NCI-H510A (cell line): ENCODE data around the gene CHST11.

Source experiments
- DNase-seq: peaks from one replicate; lab custom pipeline; 2025; lab: John Stamatoyannopoulos, UW

CHST11 gene

DNA sequence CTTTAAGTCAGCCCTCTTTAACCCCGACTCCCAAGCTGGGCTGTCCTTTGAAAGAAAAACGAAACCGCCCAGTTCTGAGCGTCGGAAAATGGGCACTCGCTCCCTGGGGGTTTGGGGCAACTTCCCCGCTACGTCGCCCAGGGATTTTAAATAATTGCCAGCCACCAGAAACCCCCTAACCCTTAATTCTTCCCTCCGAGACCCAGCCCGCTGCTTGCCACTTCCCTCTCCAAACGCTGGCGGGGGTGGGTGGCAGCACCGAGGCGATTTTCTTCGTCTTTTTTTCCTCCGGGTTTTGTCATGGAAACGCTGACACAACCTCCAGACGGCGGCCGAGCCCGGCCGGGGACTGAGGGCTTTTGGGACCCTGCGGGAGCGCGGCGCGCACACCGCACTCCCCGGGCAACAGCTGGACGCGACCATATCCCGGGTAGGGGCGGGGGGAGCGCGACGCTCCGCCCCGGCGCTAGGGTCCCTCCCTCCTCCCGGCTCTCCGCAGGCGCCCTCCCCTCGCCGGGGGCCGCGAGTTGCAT is at the start of gene CHST11:
TSS of gene CHST11 (plus strand) at position 532 of the 533 bp plus-strand sequence.
- peak; percentile 67 for DNase-seq

DNA sequence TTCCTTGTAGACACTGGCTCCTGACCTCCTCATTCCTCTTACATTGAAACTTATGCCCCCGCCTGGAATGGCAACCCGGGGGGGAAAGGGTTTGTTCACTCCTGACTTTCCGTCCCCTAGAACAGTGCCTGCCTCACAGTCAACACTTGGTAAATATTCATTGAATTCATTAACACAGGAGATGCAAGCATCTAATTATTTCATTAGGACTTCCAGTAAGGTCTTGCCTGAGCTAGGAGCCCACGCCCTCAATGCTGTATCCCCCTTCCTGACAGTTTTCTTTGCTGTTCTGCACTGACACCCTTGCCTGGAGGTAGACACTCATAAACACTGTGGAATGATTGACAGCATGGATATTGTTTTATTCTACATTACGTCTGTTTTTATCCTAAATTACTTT is 49.3 kb upstream of the CHST11 start:
- no peak for DNase-seq

DNA sequence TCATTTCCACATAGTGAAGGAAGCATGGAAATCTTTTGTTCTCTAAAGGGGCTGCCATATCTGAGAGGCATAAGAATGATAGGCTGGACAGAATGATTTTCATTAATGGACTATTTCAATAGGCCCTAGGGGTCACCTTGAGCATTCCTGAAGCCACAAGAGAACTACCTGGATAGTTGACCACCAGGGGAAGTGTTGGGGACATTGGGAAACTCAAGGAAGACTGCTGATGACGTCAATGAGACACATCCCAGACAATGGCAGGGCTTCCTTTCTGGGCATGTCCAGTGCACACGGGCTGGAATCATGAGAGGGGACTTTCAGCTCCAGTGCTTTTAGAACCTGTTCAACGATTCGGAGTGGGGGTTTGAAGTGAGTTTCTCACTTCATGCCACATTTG is 48.8 kb upstream of the CHST11 start:
- DNase-seq: no peak

DNA sequence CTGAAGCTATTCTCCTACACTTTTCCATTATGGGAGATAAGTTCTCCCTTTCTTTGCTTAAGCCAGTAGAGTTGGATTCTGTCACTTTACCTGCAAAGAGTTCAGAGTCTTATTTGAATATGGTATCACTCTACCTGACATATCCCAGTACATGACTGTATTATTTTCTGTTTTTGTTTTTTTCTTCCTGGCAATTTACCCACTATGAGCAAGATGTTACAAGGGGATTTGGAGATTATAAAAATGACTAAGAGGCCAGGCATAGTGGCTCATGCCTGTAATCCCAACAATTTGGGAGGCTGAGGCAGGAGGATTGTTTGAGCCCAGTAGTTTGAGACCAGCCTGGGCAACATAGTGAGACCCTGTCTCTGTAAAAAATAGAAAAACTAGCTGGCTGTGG is 46.4 kb upstream of the CHST11 start:
- no peak for DNase-seq

DNA sequence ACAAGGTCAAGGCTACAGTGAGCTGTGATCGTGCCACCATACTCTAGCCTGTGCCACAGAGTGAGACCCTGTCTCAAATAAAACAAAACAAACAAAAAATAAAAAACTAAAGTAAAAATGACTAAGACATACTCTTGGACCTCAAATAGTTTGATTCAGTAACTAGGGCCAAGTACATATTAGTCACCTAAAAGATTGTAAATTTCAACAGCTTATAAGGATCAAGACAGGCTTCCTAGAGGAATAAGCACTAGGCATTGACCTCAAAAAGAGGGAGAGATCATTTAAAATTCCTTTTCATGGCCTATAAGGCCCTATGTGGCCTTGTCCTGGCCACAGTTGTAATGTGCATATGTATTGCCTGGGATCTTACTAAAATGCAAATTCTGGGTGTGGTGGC is 46.0 kb upstream of the CHST11 start:
- DNase-seq: no peak

DNA sequence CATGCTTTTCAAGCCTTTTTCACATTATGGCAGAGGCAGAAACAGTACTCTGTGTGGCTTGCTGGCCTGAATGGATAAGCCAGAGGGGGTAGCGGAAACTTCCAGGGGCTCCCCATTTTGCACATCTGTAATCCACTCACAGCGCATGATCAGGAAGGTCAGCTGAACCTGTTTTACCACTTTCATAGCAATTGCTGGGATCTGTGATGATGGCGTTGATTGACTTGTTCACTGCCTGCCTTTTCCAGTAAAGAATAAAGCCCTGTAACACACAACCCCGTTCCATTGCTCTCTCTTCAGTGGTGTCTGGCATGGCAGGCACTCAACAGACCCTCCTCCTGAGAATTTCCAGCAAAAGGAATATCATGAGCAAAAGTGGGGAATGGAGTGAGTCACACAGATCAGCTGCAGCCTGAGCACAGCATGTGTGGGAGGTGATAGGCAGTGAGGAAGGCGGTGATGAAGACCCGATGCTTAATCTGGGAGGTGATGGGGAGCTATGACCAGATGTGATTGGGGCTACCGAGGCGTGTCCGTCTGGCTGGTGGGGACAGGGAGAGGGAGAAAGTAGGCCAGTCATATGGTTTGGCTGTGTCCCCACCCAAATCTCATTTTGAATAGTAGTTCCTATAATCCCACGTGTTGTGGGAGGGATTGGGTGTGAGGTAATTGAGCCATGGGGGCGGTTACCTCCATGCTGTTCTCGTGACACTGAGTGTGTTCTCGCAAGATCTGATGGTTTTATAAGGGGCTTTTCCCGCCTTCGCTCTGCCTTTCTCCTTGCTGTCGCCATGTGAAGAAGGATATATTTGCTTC is 44.7 kb upstream of the CHST11 start:
- DNase-seq: no peak

DNA sequence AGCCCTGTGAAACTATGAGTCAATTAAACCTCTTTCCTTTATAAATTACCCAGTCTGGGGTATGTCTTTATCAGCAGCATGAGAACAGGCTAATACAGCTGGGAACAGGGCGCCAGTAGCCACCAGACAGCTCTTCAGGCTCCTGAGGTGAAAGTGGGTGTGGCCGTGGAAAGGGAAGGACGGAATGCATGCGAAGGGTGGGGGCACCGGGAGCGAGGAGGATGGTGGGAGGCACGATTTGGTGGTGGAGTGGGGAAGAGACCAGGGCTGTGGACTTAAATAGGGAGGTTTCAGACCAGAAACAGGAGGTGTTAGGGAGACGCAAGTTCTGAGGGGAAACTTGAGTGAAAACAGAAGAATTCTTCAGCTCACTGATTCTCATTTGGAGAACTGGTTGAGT is 44.1 kb upstream of the CHST11 start:
- no peak for DNase-seq

DNA sequence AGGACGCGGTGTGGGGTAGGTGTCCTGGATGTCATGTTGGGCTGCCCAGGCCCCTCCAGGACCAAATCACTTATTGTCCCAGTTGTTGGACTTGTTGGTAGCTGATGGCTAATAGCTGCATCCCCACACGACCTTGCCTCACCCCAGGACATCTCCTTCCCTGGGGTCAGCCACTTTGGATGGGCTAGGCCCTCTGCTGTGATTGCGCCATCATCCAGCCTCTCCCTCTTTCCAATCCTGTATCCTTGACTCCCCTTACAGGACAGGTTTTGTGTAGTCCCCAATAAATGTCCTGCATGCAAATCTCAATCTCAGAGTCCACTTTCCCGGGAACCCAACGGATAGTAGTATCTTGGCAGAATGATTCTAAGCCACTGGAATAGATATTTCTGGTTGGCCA is 43.4 kb upstream of the CHST11 start:
- no peak for DNase-seq

DNA sequence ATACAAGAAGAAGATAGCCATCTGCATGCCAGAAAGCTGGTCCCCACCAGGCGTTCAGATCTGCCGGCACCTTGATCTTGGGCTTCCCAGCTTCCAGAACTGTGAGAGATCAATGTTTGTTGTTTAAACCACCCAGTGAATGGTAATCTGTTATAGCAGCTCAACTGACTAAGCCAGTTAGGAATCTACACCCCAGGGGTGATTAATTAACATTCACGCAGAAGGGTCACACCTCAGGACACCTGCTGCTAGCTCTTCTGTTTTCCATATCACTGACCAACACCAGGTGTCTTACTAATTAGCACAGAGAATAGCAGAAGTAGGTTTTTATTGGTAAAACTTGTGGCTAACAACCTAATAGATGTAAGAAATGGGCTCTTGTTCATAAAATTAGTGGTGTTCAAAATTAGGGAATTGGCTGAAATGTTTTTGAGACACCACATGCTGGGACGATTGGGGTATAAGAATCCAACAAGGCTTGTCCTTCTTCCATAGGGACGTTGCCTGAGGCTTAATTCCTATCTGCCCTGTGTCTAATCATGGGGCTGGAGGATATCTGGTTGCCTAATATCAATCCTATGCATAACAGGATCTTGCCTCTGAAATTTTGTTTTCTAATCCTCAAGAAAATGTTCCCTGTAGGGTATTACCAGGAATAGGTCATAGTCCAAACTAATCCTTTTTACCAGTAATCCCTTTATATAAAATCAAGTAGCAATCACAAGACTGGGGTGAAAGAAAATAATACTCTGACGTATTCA is 42.0 kb upstream of the CHST11 start:
- no peak for DNase-seq

DNA sequence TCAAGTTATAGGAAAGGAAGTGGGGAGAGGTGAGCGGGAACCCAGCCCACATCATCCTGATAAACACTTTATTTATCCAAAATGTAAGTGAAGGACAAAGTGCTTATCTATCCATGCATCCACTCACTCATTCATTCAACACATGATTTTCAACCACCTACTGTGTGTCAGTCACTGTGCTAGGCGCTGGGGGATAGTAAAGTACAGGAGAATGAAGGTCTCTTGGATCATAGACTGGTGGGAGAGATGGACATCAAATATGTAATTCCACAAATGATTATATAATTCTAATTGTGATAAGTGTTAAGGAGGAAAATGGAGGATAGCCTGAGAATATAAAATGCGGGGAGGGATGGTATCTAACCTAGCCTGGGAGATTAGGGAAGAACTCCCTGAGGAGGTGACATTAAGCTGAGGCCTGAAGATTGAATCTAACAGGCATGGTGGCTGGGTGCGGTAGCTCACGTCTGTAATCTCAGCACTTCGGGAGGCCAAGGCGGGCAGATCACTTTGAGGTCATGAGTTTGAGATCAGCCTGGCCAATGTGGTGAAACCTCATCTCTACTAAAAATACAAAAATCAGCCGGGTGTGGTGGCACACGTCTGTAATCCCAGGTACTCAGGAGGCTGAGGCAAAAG is 41.3 kb upstream of the CHST11 start:
- DNase-seq: no peak

DNA sequence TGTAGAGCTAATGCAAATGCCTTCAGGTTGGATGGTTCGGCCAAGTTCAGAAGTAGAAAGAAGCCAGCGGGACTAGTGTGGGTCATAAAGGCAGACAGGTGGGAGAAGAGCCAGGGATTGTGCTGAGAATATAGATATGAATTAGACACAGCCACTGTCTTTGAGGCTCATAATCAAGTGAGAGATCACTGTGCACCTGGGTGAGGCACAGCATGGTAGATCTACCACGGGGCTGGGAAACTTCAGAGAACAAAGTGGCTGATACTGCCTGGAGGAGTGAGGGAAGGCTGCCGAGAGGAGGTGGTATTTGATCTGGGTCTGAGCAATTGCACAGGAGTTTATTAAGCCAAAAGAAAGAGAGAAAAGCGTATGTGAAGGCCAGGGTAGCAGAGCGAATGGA is 40.6 kb upstream of the CHST11 start:
- no peak for DNase-seq

DNA sequence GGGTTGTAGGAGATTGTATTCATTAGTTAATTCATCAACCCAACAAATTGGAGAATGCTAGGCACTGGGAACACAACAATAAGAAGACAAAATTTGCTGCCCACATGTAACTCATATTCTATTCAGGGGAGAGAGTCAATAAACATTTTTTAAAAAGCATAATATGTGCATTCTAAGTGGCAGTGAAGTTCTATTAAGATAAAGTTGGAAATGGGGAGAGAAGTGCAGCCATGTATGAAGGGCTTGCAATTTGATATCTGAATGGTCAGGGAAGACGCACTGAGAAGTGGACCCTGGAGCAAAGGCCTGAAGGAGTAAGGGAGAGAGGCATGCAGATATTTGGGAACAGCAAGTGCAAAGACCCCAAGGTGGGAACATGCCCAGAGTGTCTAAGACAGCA is 40.2 kb upstream of the CHST11 start:
- DNase-seq: no peak

DNA sequence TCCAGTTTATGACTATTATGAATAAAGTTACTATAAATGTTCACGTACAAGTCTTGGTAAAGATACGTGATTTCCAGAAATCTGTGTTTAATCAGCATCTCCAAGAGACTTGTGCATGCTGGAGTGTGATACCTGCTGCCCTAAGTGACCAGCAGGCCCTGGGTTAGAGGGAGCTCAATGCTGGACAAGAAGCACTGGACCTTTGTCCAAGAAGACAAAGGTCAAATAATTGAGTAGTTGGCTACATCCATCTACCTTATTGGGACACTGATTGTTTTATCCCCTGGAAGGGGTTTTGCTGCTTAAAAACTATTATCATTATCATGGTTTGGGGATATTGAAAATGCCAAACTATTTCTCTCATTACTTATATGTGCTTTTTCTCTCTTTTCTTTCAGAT is 37.0 kb upstream of the CHST11 start:
- no peak for DNase-seq

DNA sequence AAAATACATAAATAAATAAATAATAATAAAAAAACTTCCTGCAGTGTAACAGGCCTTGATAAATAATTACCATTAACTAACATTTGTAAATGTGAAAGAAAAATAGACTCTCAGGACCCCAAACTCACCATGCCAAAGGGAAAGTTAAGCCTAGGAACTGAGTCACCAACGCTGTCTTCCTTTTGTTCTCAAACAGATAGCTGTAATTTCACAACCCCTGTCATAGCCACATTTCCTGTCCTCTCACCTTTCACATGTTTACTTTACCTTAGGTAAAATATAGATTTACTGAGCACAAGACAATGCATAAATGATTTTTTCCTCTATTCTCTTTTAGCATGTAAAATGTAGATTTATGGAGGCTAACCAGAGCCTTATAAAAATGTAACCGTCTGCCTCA is 35.9 kb upstream of the CHST11 start:
- DNase-seq: no peak

DNA sequence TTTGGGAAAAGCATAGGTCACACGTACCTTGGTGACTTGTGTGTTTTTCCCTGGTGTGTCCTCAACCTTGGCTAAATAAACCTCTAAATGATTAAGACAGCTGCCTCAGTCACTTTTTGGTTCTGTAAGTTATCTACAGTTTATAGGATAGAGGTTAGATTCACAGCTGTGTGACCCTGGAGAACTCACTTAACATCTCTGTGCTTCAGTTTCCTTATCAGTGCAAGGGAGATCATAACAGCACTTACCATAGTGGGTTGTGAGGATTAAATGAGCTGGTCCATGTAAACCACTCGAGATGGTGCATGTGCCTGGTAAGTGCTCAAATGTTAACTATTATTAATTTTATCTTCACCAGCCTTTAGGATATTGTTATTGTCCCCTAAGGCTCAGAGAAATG is 35.4 kb upstream of the CHST11 start:
- no peak for DNase-seq

DNA sequence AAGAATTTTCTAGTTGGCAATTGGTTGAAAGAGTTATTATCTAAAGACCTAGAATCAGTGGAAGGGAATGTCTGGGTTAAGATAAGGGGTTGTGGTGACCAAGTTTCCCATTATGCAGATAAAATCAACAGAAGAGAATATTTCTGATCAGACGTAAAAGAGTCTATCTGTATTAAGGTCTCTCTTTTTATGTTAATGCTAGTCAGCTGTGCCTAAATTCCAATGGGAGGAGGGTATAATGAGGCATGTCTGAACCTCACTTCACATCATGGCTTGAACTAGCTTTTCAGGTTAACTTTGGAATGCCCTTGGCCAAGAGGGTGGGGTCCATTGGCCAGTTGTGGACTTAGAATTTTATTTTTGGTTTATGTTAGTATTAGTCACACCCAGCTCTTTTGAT is 34.3 kb upstream of the CHST11 start:
- DNase-seq: no peak

DNA sequence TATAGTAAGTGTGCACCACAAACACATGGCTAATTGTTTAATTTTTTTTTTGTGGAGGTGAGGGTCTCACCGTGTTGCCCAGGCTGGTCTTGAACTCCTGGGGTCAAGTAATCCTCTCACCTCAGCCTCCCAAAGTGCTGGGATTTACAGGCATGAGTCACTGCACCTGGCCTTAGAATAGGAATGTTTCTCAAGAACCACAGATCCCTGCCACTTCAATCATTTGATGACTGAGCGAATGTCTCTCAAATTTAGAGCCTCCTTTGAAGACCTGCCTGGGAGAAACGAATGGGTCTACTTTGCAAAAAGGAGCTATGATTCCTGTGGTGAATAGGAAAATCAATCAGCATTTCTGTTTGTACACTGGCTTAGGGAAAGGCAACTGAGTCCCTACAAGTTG is 33.5 kb upstream of the CHST11 start:
- DNase-seq: no peak

DNA sequence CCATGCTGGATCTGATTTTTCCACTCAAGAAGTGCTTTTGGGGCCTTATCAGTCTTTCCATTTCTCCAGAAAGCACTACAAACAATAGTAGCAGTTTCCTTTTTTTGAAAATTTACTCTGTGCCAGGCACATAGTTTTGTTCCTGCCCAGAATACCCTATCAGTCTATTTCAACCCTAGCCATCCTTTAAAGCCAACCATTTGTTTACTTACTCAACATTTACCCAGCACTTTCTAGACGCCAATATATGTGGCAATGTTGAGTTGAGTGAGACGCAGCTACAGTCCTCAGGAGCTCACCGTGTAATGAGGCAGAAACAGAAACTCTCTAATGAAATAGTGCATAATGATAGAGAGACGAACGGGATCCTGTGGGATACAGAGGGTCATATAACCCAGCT is 32.9 kb upstream of the CHST11 start:
- no peak for DNase-seq

DNA sequence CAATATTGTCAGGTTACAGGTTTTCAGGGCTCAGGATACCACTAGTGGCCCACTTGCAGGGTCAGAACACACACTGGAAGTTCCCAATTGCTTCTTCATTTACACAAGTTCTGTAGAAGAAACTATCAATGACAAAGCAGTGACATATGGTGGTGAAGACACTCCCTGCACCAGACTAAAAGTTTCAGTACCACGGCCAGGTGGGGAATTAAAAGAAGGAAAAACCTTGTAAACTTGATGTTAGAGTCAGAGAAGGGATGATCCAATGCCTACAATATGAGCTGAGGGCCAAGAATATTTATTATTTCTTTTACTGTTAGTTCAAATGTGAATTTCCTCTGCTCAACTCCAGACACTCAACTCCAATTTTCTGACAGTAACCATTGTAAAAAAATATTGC is 31.8 kb upstream of the CHST11 start:
- DNase-seq: no peak

DNA sequence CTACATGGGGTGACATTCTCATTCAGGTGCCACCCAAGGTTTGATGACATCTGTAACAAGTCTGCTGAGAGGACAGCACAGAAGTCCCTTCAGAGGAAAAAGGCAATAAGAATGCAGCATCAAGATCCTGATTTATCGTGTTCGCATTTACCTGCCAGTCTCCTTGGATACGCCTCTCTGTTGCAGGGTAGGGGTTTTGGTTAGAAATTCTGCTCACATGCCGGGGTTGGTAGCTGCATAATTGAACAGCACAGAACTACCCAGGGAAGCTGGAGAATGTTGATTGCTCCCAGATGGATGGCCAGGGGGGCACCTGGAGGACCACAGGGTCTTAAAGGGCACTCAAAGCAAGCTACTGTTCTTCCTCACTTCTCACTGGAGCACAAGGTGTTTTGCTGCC is 31.1 kb upstream of the CHST11 start:
- DNase-seq: no peak

DNA sequence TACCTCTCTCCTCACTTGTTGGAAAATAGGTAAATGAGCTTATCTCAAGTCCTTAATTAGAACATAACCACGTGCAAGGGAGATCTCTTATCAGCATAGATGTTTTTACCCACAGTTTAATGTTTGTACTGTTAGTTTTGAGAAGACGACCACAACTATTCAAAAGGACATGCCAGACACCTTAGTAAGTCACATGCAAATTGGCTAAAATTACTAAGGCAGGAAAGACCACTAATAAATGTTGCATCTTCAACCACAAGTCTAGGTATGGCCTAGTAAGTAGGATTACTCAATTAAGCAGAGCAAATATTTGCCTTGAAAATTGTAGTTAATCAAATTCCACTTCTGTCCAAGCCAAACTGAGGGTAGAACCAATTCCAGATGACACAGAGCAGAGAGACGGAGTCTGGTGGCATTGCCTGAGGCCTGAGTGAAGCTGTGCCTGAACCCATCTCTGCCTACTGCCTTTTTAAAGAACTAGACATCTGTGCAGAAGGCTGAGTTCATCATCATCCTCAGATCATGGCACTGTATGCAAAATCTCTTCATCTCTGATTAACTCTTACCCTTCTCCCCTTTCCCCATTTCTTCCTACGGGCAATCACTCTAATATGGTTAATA is 29.7 kb upstream of the CHST11 start:
- DNase-seq: no peak

DNA sequence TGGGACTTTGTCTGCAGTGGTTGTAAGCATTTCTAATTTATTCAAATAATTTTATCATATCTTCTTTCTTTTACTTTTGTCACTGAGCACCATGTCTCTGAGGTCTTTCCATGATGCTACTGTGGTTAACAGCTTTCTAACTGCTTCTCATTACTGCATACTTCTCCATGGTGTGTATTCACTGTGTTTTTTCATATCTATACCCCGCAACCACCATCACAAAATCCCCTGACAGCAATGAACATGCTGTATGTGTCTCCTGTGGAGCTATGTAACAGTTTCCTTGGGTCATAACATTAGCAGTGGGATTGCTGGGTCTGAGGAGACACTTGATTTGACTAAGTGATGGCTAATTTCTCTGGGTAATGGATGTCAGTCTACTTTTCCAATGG is 29.2 kb upstream of the CHST11 start:
- DNase-seq: no peak

DNA sequence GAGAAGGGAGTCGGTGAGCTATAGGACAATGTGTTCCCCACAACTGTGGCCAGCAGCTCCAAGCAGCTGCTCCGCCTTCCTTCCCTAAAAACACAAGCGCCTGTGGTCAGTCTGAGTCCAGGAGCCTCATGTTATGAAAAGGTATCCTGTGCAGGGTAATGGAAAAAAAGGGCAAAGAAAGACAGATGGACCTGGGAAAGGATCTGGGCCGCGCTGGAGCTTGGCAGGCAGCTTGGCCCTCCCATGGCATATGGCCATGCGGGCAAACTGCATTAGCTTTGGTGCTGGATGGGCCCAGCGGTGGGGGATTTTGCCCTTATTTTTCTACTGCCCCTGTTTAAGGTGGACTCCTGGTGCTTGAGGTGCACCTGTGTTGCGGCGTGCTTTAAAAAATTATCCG is 23.7 kb upstream of the CHST11 start:
- DNase-seq: no peak
